Measurements from ENCODE around the gene PPP1R27. TPM values are rescaled to one million over a fixed set of nuclear protein-coding genes. Genes with fewer than 3 reads are reported as not detected.

Gene PPP1R27
- total RNA-seq, 1 experiment from 2014 or later, result not detected

DNA sequence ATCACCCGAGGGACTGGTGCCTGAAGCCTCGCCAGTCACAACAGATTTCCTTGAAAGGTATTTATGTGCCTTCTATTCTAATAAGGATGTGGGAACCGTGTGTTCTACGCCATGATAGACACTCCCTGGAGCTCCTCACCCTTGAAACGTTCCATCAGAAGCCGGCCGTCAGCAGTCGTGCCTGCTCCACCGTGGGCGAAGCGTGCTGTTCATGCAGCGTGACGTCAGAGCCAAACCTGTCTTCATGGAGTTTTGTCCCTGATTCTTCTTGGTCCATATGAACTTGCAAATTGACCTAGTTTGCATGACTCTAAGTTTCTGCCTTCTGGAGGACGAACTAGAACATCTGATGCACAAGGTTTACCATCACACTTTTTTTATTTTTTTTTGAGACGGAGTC is 4.5 kb upstream of the PPP1R27 start:
- DNase-seq (ENCODE audit: low spot score), result no peak
- peaks cover 16% of the 10 kb centered on the region for H3K36me3 ChIP-seq (ENCODE audit: insufficient read depth, low read length, poor library complexity, severe bottlenecking)
- H3K27ac ChIP-seq (ENCODE audit: low read depth, low read length, poor library complexity, severe bottlenecking), result no peak overlapping the region
- no peak for TF ChIP-seq EZH2 (IDR thresholded peaks at IDR 0.05; ENCODE audit: borderline replicate concordance, low read depth, low read length, poor library complexity, severe bottlenecking)
- TF ChIP-seq, protein P1, sequence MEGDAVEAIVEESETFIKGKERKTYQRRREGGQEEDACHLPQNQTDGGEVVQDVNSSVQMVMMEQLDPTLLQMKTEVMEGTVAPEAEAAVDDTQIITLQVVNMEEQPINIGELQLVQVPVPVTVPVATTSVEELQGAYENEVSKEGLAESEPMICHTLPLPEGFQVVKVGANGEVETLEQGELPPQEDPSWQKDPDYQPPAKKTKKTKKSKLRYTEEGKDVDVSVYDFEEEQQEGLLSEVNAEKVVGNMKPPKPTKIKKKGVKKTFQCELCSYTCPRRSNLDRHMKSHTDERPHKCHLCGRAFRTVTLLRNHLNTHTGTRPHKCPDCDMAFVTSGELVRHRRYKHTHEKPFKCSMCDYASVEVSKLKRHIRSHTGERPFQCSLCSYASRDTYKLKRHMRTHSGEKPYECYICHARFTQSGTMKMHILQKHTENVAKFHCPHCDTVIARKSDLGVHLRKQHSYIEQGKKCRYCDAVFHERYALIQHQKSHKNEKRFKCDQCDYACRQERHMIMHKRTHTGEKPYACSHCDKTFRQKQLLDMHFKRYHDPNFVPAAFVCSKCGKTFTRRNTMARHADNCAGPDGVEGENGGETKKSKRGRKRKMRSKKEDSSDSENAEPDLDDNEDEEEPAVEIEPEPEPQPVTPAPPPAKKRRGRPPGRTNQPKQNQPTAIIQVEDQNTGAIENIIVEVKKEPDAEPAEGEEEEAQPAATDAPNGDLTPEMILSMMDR (conservative IDR thresholded peaks at IDR 0.05; ENCODE audit: low read depth, low read length), result no peak
- H3K4me3 ChIP-seq (ENCODE audit: low read depth, low read length, poor library complexity, severe bottlenecking), result no peak overlapping the region
- no peaks in the 10 kb centered on the region for H3K4me1 ChIP-seq (ENCODE audit: insufficient read depth, low read length, poor library complexity, severe bottlenecking)
- intact Hi-C loops (cut with micrococcal nuclease; ENCODE audit: unreplicated experiment), result no loop called here
- ChIA-PET CTCF (no interaction called here), POLR2A (ENCODE audit: low non-redundant PET) (no interaction called here)
- no TSS peak for BruUV-seq (replicated peaks)
- H3K27me3 ChIP-seq (replicated peaks; ENCODE audit: insufficient read depth, low read depth, low read length, poor library complexity), result no peaks in the 10 kb centered on the region
- H3K9me3 ChIP-seq (ENCODE audit: low read depth, low read length, poor library complexity, severe bottlenecking), result no peaks in the 10 kb centered on the region

DNA sequence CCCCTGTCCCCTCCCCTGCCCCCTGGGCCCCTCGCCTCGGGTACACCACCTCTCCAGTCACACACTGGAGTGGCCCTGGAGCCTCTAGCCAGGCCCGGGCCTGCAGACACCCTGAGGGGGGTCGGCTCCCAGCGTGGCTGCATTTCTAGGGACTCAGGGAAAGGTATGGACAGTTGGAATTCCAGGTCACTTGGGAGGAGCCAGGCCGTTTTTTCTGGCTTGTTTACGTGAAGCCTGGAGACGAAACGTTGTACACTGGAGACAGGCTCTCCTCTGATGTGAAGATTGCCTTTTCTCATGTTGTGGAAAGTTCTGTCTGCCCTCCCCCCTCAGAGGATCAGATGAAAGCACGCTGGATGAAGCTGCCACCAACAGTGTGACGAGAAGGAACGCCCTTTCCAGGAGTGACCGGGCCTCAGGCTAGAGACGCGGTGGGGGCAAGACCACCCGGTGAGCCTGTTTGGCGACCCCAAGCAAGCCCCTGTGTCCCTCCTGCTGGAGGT is 4.0 kb upstream of the PPP1R27 start:
- TF ChIP-seq EZH2 (IDR thresholded peaks at IDR 0.05; ENCODE audit: borderline replicate concordance, low read depth, low read length, poor library complexity, severe bottlenecking), result no peak
- TF ChIP-seq, protein P1 (conservative IDR thresholded peaks at IDR 0.05; ENCODE audit: low read depth, low read length), result no peak
- intact Hi-C loops (cut with micrococcal nuclease; ENCODE audit: unreplicated experiment), result no loop called here
- Histone ChIP-seq H3K27me3 (replicated peaks; ENCODE audit: insufficient read depth, low read depth, low read length, poor library complexity) (no peaks in the 10 kb centered on the region), H3K9me3 (ENCODE audit: low read depth, low read length, poor library complexity, severe bottlenecking) (no peaks in the 10 kb centered on the region), H3K27ac (ENCODE audit: low read depth, low read length, poor library complexity, severe bottlenecking) (no peak overlapping the region), H3K36me3 (ENCODE audit: insufficient read depth, low read length, poor library complexity, severe bottlenecking) (peaks cover 11% of the 10 kb centered on the region), H3K4me1 (ENCODE audit: insufficient read depth, low read length, poor library complexity, severe bottlenecking) (no peaks in the 10 kb centered on the region), H3K4me3 (ENCODE audit: low read depth, low read length, poor library complexity, severe bottlenecking) (no peak overlapping the region)
- POLR2A ChIA-PET (ENCODE audit: low non-redundant PET), result no interaction called here
- no peak for DNase-seq (ENCODE audit: low spot score)
- CTCF ChIA-PET, result no interaction called here
- BruUV-seq (replicated peaks), result no TSS peak

DNA sequence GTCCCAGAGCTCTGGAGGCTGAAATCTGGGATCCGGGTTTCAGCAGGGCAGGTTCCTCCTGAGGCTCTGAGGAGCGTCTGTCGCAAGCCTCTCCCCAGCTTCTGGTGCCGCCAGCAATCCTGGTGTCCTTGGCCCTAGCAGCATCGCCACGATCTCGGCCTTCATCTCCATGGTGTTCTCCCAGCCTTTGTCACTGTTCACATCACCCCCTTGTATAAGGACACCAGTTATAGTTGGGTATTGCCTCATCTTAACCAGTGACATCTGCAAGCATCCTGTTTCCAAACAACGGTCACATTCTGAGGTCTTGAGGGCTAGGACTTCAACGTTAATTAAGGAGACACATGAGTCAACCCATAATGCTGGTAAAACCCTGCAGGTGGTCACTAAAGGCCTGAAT is 2.8 kb upstream of the PPP1R27 start:
- H3K36me3 ChIP-seq (ENCODE audit: insufficient read depth, low read length, poor library complexity, severe bottlenecking), result no peaks in the 10 kb centered on the region
- ChIA-PET POLR2A (ENCODE audit: low non-redundant PET) (no interaction called here), CTCF (no interaction called here)
- H3K27ac ChIP-seq (ENCODE audit: low read depth, low read length, poor library complexity, severe bottlenecking), result no peak overlapping the region
- H3K9me3 ChIP-seq (ENCODE audit: low read depth, low read length, poor library complexity, severe bottlenecking), result no peaks in the 10 kb centered on the region
- no peaks in the 10 kb centered on the region for H3K4me1 ChIP-seq (ENCODE audit: insufficient read depth, low read length, poor library complexity, severe bottlenecking)
- no TSS peak for BruUV-seq (replicated peaks)
- no peaks in the 10 kb centered on the region for H3K27me3 ChIP-seq (replicated peaks; ENCODE audit: insufficient read depth, low read depth, low read length, poor library complexity)
- H3K4me3 ChIP-seq (ENCODE audit: low read depth, low read length, poor library complexity, severe bottlenecking), result no peak overlapping the region
- intact Hi-C loops (cut with micrococcal nuclease; ENCODE audit: unreplicated experiment), result no loop called here
- DNase-seq (ENCODE audit: low spot score), result no peak
- TF ChIP-seq EZH2 (IDR thresholded peaks at IDR 0.05; ENCODE audit: borderline replicate concordance, low read depth, low read length, poor library complexity, severe bottlenecking), result no peak
- TF ChIP-seq, protein P1 (conservative IDR thresholded peaks at IDR 0.05; ENCODE audit: low read depth, low read length), result no peak
